Kidney capillary endothelial cell (primary cell): ENCODE measurements around the gene VANGL2.

Experiments used
- DNase-seq: peaks from one replicate; pipeline ENCODE4 v3.0.0-alpha.2; 2018; ENCODE audit warnings: low spot score

The VANGL2 gene

GRCh38 chr1:160460683-160461287 lies 60.4 kb downstream of the VANGL2 start:
- no peak for DNase-seq

GRCh38 chr1:160465123-160465522 lies 64.8 kb downstream of the VANGL2 start:
- no peak for DNase-seq

GRCh38 chr1:160466961-160467360 lies 66.6 kb downstream of the VANGL2 start:
- DNase-seq: no peak

GRCh38 chr1:160467576-160467975 lies 67.2 kb downstream of the VANGL2 start:
- no peak for DNase-seq

GRCh38 chr1:160471253-160471652 lies 70.9 kb downstream of the VANGL2 start:
- no peak for DNase-seq

- no peak for DNase-seq
These were observed 71.7 kb downstream of the VANGL2 start for GRCh38 chr1:160472112-160472511.

- DNase-seq: no peak
These were observed 74.3 kb downstream of the VANGL2 start for GRCh38 chr1:160474392-160475242.
